GM18505 (cell line): ENCODE data around the gene JUP.

Experiments used
- ATAC-seq: cut with Tn5 transposase; IDR thresholded peaks from one replicate; pipeline ENCODE4 v1.9.1; 2021; ENCODE audit not compliant: unreplicated experiment
- POLR2A ChIP-seq: IDR thresholded peaks from 4 replicates; pipeline ENCODE4 v1.6.1; 2011; ENCODE audit warnings: borderline replicate concordance; ENCODE audit not compliant: insufficient read depth, insufficient read length; ENCODE audit errors: extremely low read depth

The JUP gene

GRCh38 chr17:41739661-41740352, 46.7 kb downstream of the JUP start:
- ATAC-seq, result no peak
- no peak for TF ChIP-seq POLR2A

GRCh38 chr17:41738801-41739112, 47.8 kb downstream of the JUP start:
- ATAC-seq, result no peak
- TF ChIP-seq POLR2A, result no peak

GRCh38 chr17:41738077-41738800, 48.3 kb downstream of the JUP start:
- no peak for TF ChIP-seq POLR2A
- ATAC-seq, result no peak

DNA sequence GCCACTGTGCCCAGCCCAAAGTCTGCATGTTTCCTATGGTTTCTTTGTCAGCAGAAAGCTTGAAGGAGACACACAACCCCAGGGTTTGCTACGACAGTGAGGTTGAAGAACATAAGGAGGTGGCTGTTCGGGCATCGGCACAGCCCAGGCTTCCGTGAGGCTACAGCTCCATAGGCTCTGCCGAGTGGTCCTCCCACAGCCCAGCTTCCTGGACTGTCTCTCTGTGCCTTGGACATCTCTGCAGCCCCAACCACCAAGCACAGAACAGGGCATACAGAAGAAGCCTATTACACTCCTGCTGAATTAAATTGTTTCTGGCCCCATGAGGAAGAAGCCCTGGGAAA, 48.9 kb downstream of the JUP start:
- no peak for ATAC-seq
- no peak for TF ChIP-seq POLR2A

- no peak for ATAC-seq
- TF ChIP-seq POLR2A, result no peak
Observed at GRCh38 chr17:41736983-41737679, 49.4 kb downstream of the JUP start.

- ATAC-seq, result no peak
Observed at GRCh38 chr17:41735744-41736143, 50.8 kb downstream of the JUP start.

DNA sequence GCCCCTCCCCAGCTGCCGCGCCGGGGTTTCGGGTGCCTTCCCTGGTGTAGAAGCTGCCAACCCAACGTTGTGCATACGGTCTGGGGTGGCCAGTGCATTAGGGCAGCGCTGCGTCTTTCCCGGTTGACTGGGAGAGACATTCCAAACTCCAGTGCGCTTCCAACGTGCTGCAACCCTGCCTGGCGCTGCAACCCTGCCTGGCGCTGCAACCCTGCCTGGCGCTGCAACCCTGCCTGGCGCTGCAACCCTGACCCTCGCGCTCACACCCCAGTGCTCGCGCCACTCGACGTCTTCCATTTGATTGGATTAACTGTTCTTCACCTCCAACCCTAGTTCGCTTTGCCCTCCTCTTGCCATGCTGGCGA, 51.6 kb downstream of the JUP start:
- TF ChIP-seq POLR2A, result no peak
- ATAC-seq, result no peak

More at GRCh38 chr17:41735744-41736143, 50.8 kb downstream of the JUP start:
- no peak for TF ChIP-seq POLR2A

DNA sequence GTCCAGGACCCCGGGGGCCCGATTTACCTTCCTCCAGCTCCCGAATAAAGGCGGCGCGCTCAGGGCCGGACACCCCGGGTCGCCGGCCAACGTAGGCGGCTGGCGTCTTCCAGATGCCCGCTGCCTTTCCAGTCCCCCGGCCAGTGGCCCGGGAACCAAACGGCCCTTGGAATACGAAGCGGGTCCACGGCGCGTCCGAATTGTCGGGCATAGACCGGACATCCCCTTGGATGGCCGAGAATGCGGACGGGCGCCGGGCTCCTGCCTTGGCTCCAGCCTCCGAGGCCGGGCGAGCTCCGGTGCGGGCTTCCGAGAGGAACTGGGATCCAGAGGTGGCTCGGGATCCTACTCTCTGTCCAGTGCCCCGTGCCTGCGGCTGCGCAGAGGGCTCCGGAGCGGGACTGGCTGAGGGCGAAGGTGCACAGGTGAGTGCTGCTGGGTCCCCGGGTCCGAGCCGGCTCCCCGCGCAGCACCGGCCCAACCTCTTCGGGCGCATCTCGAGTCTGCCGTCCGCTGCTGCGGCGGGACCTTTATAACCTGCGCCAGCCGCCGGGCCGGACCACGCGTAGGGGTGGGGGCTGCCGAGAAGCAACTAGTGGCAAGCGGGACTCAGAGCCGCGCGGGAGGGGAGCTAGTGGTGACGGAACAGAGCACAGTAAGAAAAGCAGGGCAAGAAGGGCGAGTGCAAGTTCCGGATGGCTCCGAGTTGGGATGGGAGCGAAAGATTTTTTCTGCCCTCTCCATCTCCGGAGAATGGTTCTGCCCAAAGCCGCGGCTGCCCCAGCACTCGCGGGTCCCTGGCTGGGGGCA, 52.2 kb downstream of the JUP start, which contains the start of gene HAP1:
TSS of gene HAP1 (minus strand) at position 505 of the 810 bp plus-strand sequence. CDS start at position 496, 9 bp downstream.
- TF ChIP-seq POLR2A, result no peak
- ATAC-seq, result no peak

DNA sequence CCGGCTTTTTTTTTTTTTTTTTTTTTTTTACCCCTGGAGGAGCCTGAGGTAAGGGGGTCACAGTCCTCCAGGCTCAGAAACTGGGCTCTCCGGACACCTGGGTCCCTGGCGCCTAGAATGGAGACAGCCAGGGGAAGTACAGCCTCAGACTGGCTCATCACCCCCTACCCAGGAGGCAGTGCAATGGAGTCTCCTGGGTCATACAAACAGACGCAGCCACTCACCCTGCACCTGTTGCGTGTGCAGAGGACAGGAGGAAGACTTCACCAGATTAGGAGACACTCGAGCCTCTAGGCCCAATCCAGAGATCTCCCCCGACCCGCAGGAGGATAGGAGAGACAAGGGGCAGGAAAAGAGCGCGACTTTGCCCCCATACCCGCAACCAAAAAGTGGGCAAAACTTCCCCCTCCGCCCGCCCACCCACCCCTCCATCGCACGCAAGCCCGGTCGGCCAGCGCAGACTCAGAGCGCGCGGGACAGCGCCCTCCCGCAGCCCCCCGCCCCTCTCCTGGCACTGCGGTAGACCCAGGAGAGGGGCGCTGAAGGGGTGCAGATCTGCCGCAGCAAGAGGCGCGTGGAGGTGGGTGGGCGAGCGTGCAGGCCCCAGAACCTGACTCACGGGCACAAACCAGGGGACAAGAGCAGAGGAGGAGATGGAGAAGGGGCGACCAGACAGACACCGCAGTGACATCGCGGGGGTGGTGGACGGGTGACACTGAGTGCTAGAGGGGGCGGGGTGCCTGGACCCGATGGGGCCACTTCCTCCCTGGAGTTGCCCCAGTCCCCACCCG, 53.0 kb downstream of the JUP start:
- ATAC-seq, result no peak
- TF ChIP-seq POLR2A, result no peak

GRCh38 chr17:41731836-41732235, 54.7 kb downstream of the JUP start:
- ATAC-seq, result no peak
- no peak for TF ChIP-seq POLR2A

DNA sequence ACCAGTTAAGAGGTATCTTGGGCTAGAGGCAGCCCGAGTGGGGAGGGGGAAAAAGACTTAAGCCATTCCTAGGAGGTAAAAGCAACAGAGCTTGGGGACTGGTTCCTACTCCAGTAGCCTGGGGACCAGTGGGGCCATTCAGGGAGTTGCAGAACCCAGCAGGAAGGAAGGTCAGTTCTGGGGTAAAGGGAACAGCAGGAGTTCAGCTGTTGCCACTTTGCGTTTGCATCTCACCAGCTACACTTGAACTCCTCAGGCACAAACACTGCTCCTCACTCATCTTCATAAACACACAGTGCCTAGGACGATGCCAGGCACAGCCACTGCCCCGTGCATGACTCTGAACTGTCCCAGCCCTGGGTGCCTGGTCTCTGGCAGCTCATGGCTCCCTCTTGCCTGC, 56.0 kb downstream of the JUP start:
- ATAC-seq, result no peak
- TF ChIP-seq POLR2A, result no peak

- no peak for ATAC-seq
- TF ChIP-seq POLR2A, result no peak
Observed at GRCh38 chr17:41728056-41728455, 58.5 kb downstream of the JUP start.

DNA sequence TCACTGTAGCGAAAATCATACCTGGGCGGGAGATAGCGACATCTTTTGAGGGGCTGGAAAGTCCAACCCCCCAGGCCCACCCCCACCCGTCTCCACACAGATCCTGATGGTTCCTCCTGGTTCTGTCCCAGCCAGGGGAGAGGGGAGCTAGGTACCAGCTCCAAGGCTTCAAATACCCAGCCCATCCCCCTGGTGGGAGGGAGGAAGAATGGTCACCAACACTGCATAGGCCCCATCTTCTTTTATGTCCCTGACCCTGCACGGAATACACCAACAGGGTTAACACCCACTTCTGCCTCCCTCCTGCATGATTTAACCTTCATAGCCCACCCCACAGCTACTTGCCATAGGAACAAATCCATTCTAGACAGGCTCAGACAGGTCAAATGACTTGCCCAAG, 61.4 kb downstream of the JUP start:
- TF ChIP-seq POLR2A, result no peak
- ATAC-seq, result no peak

DNA sequence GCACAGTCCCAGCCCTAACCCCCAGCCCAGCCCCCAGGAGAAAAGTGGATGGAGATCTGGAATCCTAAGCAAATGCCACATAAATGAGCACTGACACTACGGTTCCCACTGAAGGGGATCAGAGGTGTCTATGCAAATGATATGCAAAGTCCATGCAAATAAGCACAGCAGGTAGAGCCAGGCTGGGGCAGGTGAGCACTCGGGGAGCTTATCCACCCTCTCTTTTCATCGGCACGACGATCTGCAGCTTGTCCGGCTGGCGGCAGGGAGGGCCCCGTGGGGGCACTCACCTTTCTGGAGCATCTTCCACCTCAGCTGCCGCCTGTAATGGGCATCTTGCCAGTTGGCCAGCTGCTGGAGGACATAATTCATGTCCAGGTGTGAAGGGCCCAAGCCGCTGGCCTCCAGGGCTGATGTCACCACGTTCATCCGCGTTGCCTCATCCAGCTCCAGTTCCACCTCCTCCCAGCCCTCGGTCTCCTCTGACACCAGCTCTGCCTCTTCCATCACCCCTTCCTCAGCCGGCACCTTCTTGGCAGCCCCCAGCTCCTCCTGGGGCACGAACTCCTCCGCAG, 61.9 kb downstream of the JUP start:
- no peak for ATAC-seq
- TF ChIP-seq POLR2A, result no peak
